Activated CD8-positive, alpha-beta T cell treated with anti-CD3 and anti-CD28 coated beads for 36 hours (primary cell): ENCODE measurements around the gene SP2. TPM values are rescaled to one million over a fixed set of nuclear protein-coding genes. Genes with fewer than 3 reads are reported as not detected.
A peak's percentile ranks its signal among the peaks of the same experiment; 100 is the strongest.
"Not testable (repeated sequence)": the region's sequence is repeated elsewhere in the genome, so short reads cannot be mapped to it uniquely, and the experiment has no call there.

Experiments
- ATAC-seq: fragments of 200-7000 bp; cut with Tn5 transposase; one replicate; pipeline ENCODE4 v1.10.0; 2021; ENCODE audit warnings: mild to moderate bottlenecking, moderate library complexity
- CTCF ChIA-PET: fragments of 350-600 bp; sonication (Branson Sonifier 250); formaldehyde crosslinking; loops from one replicate; lab custom pipeline; 2021; ENCODE audit warnings: antibody characterized with exemption; lab: Charles Lee
- POLR2A ChIA-PET: fragments of 350-600 bp; sonication (Branson Sonifier 250); formaldehyde crosslinking; loops from one replicate; lab custom pipeline; 2021; ENCODE audit warnings: antibody characterized with exemption; lab: Charles Lee
- DNase-seq: peaks from one replicate; pipeline ENCODE4 v3.0.0-alpha.2; 2020
- H3K27ac Mint-ChIP-seq: one replicate; pipeline ENCODE4 v1.8.0; 2021; ENCODE audit warnings: mild to moderate bottlenecking, mixed read lengths
- H3K27me3 Mint-ChIP-seq: one replicate; pipeline ENCODE4 v1.8.0; 2021; ENCODE audit warnings: mixed read lengths
- H3K36me3 Mint-ChIP-seq: one replicate; pipeline ENCODE4 v1.8.0; 2021; ENCODE audit warnings: low read depth, mixed read lengths
- H3K4me1 Mint-ChIP-seq: one replicate; pipeline ENCODE4 v1.8.0; 2021; ENCODE audit warnings: low read depth, mixed read lengths
- H3K4me3 Mint-ChIP-seq: one replicate; pipeline ENCODE4 v1.8.0; 2021; ENCODE audit warnings: mild to moderate bottlenecking, moderate library complexity, mixed read lengths
- H3K9me3 Mint-ChIP-seq: one replicate; pipeline ENCODE4 v1.8.0; 2021; ENCODE audit warnings: mixed read lengths
- intact Hi-C: fragments of 100-400 bp; cut with micrococcal nuclease; formaldehyde crosslinking; loops from one replicate; pipeline ENCODE4 v1.10.0; 2022
- total RNA-seq, 2 experiments: library from RNA; stranded (reverse); gene quantifications; one replicate each; pipeline ENCODE4 v1.2.3, GENCODE V29; 2021
- TF ChIP-seq, protein P1 (sequence below): fragments of 200-600 bp; IDR thresholded peaks from one replicate; pipeline ENCODE4 v1.8.0; 2022; ENCODE audit warnings: antibody characterized with exemption, mild to moderate bottlenecking

SP2 gene
- total RNA-seq, 2 experiments from 2014 or later: 11.5 to 13.2 TPM

DNA sequence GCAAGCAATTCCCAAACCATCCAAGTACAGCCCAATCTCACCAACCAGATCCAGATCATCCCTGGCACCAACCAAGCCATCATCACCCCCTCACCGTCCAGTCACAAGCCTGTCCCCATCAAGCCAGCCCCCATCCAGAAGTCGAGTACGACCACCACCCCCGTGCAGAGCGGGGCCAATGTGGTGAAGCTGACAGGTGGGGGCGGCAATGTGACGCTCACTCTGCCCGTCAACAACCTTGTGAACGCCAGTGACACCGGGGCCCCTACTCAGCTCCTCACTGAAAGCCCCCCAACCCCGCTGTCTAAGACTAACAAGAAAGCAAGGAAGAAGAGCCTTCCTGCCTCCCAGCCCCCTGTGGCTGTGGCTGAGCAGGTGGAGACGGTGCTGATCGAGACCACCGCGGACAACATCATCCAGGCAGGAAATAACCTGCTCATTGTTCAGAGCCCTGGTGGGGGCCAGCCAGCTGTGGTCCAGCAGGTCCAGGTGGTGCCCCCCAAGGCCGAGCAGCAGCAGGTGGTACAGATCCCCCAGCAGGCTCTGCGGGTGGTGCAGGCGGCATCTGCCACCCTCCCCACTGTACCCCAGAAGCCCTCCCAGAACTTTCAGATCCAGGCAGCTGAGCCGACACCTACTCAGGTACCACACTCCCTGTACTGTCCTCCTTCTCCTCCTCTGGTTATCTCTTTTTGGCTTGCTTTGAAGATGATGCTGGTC lies 20.6 kb downstream of the SP2 start:
- Mint-ChIP-seq H3K9me3 (no peaks in the 10 kb centered on the region), H3K4me3 (no peak overlapping the region), H3K36me3 (peaks cover 2% of the 10 kb centered on the region), H3K27ac (no peak overlapping the region), H3K27me3 (no peaks in the 10 kb centered on the region), H3K4me1 (peaks cover 3% of the 10 kb centered on the region)
- DNase-seq: no peak
- intact Hi-C loops: no loop called here
- TF ChIP-seq, protein P1, sequence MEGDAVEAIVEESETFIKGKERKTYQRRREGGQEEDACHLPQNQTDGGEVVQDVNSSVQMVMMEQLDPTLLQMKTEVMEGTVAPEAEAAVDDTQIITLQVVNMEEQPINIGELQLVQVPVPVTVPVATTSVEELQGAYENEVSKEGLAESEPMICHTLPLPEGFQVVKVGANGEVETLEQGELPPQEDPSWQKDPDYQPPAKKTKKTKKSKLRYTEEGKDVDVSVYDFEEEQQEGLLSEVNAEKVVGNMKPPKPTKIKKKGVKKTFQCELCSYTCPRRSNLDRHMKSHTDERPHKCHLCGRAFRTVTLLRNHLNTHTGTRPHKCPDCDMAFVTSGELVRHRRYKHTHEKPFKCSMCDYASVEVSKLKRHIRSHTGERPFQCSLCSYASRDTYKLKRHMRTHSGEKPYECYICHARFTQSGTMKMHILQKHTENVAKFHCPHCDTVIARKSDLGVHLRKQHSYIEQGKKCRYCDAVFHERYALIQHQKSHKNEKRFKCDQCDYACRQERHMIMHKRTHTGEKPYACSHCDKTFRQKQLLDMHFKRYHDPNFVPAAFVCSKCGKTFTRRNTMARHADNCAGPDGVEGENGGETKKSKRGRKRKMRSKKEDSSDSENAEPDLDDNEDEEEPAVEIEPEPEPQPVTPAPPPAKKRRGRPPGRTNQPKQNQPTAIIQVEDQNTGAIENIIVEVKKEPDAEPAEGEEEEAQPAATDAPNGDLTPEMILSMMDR: no peak
- no peak for ATAC-seq
- ChIA-PET POLR2A (interaction anchor here (1.6 kb wide), 1 partner anchor 21 kb away, joined by 10 read pairs; the partner anchor contains the start of gene SP2), CTCF (no interaction called here)

DNA sequence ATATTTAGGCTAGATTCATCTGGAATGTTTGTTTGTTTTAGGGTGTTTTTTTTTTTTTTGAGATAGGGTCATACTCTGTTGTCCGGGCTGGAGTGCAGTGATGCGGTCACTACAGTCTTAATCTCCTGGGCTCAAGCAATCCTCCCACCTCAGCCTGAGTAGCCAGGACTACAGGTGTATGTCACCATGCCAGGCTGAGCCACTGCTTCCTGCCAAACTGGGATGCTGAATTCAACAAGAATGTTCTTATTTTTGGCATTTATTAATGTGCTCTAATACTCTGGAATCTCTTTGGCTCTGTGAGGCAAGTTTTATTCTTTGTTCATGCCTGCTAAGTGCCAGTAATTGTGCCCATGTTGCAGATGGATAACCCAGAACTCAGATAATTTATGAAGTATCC lies 21.5 kb downstream of the SP2 start:
- DNase-seq (no peak), ATAC-seq (no peak)
- Mint-ChIP-seq H3K36me3 (peaks cover 2% of the 10 kb centered on the region), H3K27me3 (no peaks in the 10 kb centered on the region), H3K9me3 (no peaks in the 10 kb centered on the region), H3K4me1 (no peaks in the 10 kb centered on the region), H3K4me3 (no peak overlapping the region), H3K27ac (peak overlapping the region; percentile 28)
- intact Hi-C loops: no loop called here
- POLR2A ChIA-PET: no interaction called here
- CTCF ChIA-PET: no interaction called here
- TF ChIP-seq, protein P1: no peak

DNA sequence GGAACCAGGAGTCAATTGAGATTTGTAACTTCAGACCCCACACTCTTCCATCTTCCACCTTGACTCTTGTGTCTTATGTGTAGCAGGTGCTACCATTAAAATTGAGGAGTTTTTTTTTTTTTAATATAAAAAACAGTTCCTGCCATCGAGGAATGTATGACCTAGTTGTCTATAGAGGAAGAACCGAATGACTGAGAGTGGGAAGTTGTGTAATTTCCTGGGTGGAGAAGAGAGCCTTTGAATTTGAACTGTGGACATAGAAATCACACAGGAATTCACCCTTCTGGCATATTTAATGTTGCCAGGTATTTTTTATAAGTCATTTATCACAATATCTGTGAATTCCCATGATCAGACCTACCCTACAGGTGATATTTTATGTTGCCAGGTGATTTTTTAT lies 22.0 kb downstream of the SP2 start:
- POLR2A ChIA-PET: interaction anchor here (0.6 kb wide), 1 partner anchor 732 kb away, joined by 3 read pairs; no protein-coding TSS in a partner anchor
- CTCF ChIA-PET: interaction anchor here (1.7 to 2.0 kb wide), 2 partner anchors 29 to 32 kb away, joined by 5 to 8 read pairs; no protein-coding TSS in a partner anchor
- H3K4me1 Mint-ChIP-seq: no peaks in the 10 kb centered on the region

DNA sequence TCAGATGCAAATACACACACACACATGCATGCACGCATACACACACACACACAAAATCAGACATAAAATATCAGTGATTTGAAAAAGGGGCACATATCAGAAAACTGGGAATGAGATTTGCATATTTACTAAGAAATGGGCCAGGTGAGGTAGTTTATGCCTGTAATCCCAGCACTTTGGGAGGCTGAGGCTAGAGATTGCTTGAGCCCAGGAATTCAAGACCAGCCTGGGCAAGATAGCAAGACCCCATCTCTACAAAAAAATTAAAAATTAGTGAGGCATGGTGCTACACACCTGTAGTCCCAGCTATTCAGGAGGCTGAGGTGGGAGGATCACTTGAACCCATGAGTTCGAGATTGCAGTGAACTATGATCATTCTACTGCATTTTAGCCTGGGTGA lies 23.0 kb downstream of the SP2 start:
- ATAC-seq (no peak), DNase-seq (no peak)
- Mint-ChIP-seq H3K9me3 (no peaks in the 10 kb centered on the region), H3K4me3 (no peak overlapping the region), H3K36me3 (peaks cover 2% of the 10 kb centered on the region), H3K27me3 (no peaks in the 10 kb centered on the region), H3K4me1 (no peaks in the 10 kb centered on the region), H3K27ac (no peak overlapping the region)
- TF ChIP-seq, protein P1: no peak
- ChIA-PET CTCF (interaction anchor here (0.6 to 2.0 kb wide), 5 partner anchors 11 to 317 kb away, joined by 3 to 8 read pairs (median 5); no protein-coding TSS in a partner anchor), POLR2A (no interaction called here)
- intact Hi-C loops: no loop called here

More for the DNA sequence above, 22.0 kb downstream of the SP2 start:
- ATAC-seq (no peak), DNase-seq (no peak)
- intact Hi-C loops: no loop called here
- Mint-ChIP-seq H3K4me3 (no peak overlapping the region), H3K27ac (peak overlapping the region; percentile 47), H3K9me3 (no peaks in the 10 kb centered on the region), H3K27me3 (no peaks in the 10 kb centered on the region), H3K36me3 (peaks cover 2% of the 10 kb centered on the region)
- TF ChIP-seq, protein P1: no peak

DNA sequence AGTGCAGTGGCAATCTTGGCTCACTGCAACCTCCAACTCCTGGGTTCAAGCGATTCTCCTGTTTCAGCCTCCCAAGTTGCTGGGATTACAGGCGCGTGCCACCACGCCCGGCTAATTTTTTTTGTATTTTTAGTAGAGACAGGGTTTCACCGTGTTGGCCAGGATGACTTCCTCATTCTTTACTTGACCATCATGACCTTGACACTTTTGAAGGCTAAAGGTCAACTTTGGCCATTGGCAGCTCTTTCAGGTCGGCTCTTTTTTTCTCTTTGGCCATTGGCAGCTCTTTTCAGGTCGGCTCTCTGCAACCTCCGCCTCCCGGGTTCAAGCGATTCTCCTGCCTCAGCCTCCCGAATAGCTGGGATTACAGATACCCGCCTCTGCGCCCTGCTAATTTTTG lies 23.9 kb downstream of the SP2 start:
- H3K4me3 Mint-ChIP-seq, ATAC-seq, DNase-seq, H3K36me3 Mint-ChIP-seq, intact Hi-C loops, H3K9me3 Mint-ChIP-seq, H3K4me1 Mint-ChIP-seq, POLR2A ChIA-PET, H3K27me3 Mint-ChIP-seq, H3K27ac Mint-ChIP-seq: not testable (repeated sequence)
- CTCF ChIA-PET: interaction anchor here (1.3 to 2.0 kb wide), 3 partner anchors 12 to 30 kb away, joined by 3 to 8 read pairs (median 5); no protein-coding TSS in a partner anchor
